GM18868 (cell line): Measurements from ENCODE around the gene CST11.
"Not testable (repeated sequence)": the region's sequence is repeated elsewhere in the genome, so short reads cannot be mapped to it uniquely, and the experiment has no call there.

Experiments used
- ATAC-seq: cut with Tn5 transposase; IDR thresholded peaks from one replicate; pipeline ENCODE4 v1.9.1; 2021; ENCODE audit warnings: mild to moderate bottlenecking, moderate library complexity; ENCODE audit not compliant: unreplicated experiment

CST11 gene

GRCh38 chr20:23452776-23453175 lies at the start of gene CST11:
Gene CST11, minus strand, starts transcription at chr20:23452876. Its CDS starts 65 bp downstream, at chr20:23452811.
- ATAC-seq = no peak

DNA sequence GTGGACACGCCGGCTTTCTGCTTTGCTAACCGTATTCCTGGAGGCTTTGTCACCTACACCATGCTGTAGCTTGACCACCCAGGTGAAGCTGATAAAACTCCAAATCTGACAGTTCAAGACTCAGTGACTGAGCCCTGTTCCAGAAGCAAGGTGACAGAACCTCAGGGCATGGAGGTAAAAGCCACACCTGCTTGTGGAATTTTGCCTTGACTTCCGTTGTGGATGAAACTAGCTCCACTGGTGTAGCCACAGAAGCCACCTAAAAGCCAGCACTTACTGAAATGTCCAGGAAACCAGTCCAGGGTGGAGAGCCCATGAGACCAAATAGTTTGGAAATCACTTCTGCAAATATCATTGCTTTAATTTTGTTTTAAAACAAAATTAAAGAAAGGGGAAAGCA lies 49.2 kb upstream of the CST11 start:
- ATAC-seq = no peak

DNA sequence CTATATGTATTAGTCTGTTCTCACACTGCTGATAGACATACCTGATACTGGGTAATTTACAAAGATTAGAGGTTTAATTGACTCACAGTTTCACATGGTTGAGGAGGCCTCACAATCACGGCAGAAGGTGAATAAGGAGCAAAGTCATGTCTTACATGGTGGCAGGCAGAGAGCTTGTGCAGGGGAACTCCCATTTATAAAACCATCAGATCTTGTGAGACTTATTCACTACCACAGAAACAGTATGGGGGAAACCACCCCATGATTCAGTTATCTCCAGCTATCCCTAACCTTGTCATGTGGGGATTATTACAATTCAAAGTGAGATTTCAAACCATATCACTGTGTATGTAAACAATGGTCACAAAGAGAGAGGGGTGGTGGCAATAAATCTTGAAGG lies 44.9 kb upstream of the CST11 start:
- ATAC-seq = peak; percentile 74

- no peak for ATAC-seq
Observed at GRCh38 chr20:23493172-23493772, 40.6 kb upstream of the CST11 start.

DNA sequence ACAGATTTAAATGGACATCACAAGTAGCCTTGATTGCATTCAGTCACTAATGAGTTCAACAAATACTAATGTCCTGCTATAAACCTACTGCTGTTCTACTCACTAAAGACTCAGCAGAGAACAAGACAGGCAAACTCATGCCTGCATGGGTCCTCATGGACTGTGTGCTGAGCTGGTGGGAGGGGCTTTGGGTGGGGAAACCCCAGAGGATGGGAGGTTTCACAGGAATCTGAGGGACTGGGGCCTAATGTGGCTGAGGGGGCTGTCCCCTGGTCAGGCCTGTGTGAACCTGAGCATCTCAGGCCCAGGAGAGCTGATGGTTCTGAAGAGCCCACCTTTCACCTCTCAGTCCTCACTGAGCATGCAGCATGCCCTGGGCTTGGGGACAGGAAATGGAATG lies 39.6 kb upstream of the CST11 start:
- peak; percentile 79 for ATAC-seq

DNA sequence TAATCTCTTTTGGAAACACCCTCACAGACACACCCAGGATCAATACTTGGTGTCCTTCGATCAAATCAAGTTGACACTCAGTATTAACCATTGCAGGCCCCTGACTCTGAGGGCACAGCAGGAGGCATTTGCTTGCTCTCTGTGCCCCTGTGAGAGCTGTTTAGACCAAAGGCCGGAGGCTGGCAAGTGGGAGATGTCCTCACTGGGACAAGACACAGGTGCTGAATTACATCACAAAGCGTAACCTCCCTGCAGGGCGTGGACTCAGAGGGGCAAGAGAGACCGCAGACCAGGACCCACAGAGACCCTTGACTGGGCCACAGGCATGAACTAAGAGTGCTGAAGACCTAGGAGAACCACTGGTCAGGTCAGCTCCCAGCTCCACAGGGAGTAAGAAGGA lies 38.1 kb upstream of the CST11 start, which contains the start of gene CST8:
TSS of gene CST8 (plus strand) at position 301 of the 400 bp plus-strand sequence. CDS start 551 bp downstream, outside the sequence.
- no peak for ATAC-seq

GRCh38 chr20:23488996-23489395 lies 36.3 kb upstream of the CST11 start:
- ATAC-seq = no peak

DNA sequence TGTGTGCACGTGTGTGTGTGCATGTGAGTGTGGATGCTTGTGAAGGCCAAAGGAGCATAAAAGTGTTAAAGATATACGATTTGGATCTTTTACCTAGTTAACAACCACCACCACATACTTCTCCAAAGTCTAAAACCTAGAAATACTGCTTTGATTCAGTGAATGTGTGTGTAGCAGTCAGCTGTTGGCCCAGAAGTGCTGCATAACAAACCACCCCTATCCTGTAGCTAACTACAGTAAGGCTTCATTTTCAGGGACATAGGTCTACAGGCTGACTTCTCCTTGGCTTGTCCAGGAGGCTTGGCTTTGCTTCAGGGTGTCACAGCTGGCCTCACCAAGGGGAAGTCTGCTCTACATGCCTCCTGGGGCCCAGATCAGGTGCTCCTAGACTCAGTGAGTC lies 35.8 kb upstream of the CST11 start:
- ATAC-seq = no peak

DNA sequence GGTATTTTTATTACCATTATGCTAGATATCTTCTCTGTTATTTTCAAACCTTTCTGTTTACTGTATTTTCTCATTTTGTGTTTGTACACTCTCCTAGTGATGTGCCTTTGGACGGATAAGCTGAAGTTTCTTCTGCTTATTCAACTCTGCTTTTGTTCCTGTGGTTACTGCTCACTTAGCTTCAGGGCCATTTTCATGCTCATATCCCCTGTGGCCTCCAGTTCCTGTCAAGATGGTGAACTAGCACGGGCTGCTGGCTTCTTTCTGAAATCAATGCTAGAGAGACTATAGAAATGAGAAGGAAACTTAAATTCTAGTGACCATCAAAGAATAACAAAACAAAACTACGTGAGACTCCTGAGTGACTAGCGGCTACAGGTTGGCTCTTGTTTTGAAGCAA lies 31.4 kb upstream of the CST11 start:
- no peak for ATAC-seq

DNA sequence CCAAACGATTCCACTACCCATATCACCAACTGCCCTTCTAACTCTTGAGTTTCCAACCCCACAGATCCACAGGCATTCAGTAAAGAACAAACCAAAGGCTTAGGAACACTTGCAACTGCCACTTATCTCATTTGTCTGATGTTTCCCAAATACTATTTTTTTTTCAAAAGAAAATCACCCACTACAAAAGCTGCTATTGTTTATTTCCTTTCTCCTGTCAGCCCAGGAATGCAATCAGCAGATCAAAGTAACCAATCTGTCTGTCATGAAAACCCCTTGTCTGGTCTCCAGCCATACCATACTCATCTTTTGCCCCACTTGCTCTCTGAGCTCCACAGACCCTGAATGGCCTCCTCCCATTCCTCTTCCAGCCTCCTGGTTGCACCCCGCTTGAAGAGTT lies 29.5 kb upstream of the CST11 start:
- ATAC-seq = no peak

- no peak for ATAC-seq
Observed at GRCh38 chr20:23479043-23479442, 26.4 kb upstream of the CST11 start.

GRCh38 chr20:23477223-23477622 lies 24.5 kb upstream of the CST11 start:
- no peak for ATAC-seq

GRCh38 chr20:23476015-23476754 lies 23.5 kb upstream of the CST11 start:
- no peak for ATAC-seq

DNA sequence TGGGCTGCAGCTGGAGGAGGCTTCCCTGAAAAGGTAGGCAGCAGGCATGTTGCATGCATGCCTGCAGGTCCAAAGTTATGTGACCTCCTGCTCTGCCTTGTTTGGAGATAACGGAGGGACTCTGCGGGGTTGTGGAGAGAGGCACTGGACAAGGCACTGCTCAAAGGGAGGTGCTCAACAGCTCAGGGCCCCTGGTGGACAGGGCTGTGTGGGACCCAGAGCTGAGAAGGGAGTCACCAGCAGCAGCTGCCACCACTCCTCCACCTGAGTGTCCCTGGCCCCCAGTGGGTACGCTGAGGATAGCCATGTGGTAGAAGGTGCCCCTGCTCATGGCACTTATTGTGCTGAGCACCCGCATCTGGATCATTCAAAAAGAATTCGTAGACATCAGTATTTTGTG lies 22.7 kb upstream of the CST11 start:
- no peak for ATAC-seq

GRCh38 chr20:23473293-23473692 lies 20.6 kb upstream of the CST11 start:
- ATAC-seq = not testable (repeated sequence)

- not testable (repeated sequence) for ATAC-seq
Observed at GRCh38 chr20:23472306-23472705, 19.6 kb upstream of the CST11 start.

DNA sequence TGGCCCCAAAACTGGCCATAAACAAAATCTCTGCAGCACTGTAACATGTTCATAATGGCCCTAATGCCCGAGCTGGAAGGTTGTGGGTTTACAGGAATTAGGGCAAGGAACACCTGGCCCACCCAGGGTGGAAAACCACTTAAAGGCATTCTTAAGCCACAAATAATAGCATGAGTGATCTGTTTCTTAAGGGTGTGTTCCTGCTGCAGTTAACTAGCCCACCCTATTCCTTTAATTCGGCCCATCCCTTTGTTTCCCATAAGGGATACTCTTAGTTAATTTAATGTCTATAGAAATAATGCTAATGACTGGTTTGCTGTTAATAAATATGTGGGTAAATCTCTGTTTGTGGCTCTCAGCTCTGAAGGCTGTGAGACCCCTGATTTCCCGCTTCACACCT lies 14.3 kb upstream of the CST11 start:
- not testable (repeated sequence) for ATAC-seq

- ATAC-seq = no peak
Observed at GRCh38 chr20:23461180-23461579, 8.5 kb upstream of the CST11 start.

GRCh38 chr20:23459461-23460150 lies 6.9 kb upstream of the CST11 start:
- no peak for ATAC-seq

GRCh38 chr20:23456873-23457272 lies 4.2 kb upstream of the CST11 start:
- ATAC-seq = no peak

DNA sequence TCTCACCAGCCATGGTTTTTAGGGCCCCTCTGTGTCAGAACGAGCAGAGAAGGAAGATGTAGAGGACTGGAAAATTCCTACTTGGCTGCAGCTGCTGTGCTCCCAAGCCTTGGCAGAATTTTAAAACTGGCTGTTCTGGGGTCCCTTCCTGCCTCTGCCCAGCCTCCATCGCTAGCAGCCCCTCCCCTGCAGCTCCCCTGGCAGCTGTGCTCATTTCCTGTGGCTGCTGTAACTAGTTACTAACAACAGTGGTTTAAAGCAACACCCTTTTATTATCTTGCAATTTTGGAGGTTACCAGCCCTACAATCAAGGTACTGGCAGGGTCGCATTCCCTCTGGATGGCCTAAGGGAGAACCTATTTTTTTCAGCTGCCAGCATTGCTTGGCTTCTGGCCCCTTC lies 3.7 kb upstream of the CST11 start:
- ATAC-seq = no peak

DNA sequence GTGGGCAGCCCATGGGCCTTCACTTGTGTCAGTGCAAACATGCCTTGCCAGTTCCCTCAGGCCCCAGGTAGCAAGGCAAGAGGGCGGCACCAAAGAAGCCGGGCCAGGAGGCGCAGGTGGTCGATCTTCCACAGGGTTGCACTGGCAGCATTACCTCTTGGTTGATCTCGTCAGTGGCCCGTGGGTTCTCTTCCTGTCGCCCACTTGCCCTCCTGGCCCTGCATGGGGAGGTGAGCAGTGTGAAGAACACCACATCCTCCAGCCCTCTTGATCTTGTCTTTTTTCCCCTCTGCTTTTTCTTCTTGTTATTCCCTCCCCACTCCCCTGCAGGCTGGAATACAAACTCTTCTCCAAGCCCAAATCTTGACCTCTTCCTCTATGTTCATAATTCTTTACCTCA lies 3.0 kb upstream of the CST11 start:
- ATAC-seq = no peak
